ENCODE measurements around the gene TMEM59L.

GRCh38 chr19:18658366-18658855 is 45.7 kb downstream of the TMEM59L start:
- TF ChIP-seq CTCF (IDR thresholded peaks at IDR 0.05) (no peak), POLR2AphosphoS5 (IDR thresholded peaks at IDR 0.05) (no peak), EP300 (IDR thresholded peaks at IDR 0.05) (no peak), POLR2A (IDR thresholded peaks at IDR 0.05) (no peak)
